ENCODE results near the gene NEK11.

- no peak for TF ChIP-seq CTCF (IDR thresholded peaks at IDR 0.05)
- TF ChIP-seq SIN3A (IDR thresholded peaks at IDR 0.05; ENCODE audit: borderline replicate concordance, insufficient read depth, low read depth, low read length), result no peak
- TF ChIP-seq POLR2AphosphoS5 (IDR thresholded peaks at IDR 0.05; ENCODE audit: low read depth, low read length), result no peak
Measured at GRCh38 chr3:131077904-131078303, 51.2 kb downstream of the NEK11 start.

All from Panc1 (cell line).